Fibroblast of lung (primary cell): ENCODE results near the gene MUC21. TPM values are rescaled to one million over a fixed set of nuclear protein-coding genes. Genes with fewer than 3 reads are reported as not detected.

Source experiments
- DNase-seq, 2 donors: peaks; one replicate each; pipeline versions ENCODE4 v3.0.0 to v3.0.0-alpha.2; 2010; ENCODE audit warnings: low read depth in 2 of 2
- H2AFZ ChIP-seq: 2 replicates; pipeline ENCODE4 v1.5.1; 2012; ENCODE audit warnings: low read length, control low read depth, inconsistent platforms
- H3K27ac ChIP-seq: 2 replicates; pipeline ENCODE4 v1.5.1; 2011; ENCODE audit warnings: low read length, control low read depth; ENCODE audit not compliant: insufficient read depth
- H3K27me3 ChIP-seq: 2 replicates; pipeline ENCODE4 v1.5.1; 2011; ENCODE audit warnings: mild to moderate bottlenecking, low read length; ENCODE audit not compliant: control insufficient read depth, insufficient read depth
- H3K36me3 ChIP-seq: 2 replicates; pipeline ENCODE4 v1.5.1; 2011; ENCODE audit warnings: low read length; ENCODE audit not compliant: control insufficient read depth, insufficient read depth
- H3K4me1 ChIP-seq: 2 replicates; pipeline ENCODE4 v1.5.1; 2011; ENCODE audit warnings: low read length; ENCODE audit not compliant: control insufficient read depth, insufficient read depth; ENCODE audit errors: extremely low read depth
- H3K4me2 ChIP-seq: 2 replicates; pipeline ENCODE4 v1.5.1; 2011; ENCODE audit warnings: low read length, control low read depth; ENCODE audit not compliant: insufficient read depth; ENCODE audit errors: extremely low read depth
- H3K4me3 ChIP-seq, 4 experiments: fragments of 200-600 bp in 1 of 4; sonication (generic) in 1 of 4; replicated peaks in 1 of 4; 2 replicates each; pipeline ENCODE4 v1.5.1; 2011 to 2016; ENCODE audit warnings: low read length in 4 of 4, low read depth in 3 of 4, mild to moderate bottlenecking in 3 of 4, control low read depth in 2 of 4, inconsistent platforms in 1 of 4, mixed read lengths in 1 of 4; ENCODE audit not compliant: insufficient read depth in 1 of 4; ENCODE audit errors: control extremely low read depth in 1 of 4
- H3K79me2 ChIP-seq: 2 replicates; pipeline ENCODE4 v1.5.1; 2012; ENCODE audit warnings: mild to moderate bottlenecking, low read length, inconsistent platforms; ENCODE audit not compliant: control insufficient read depth, insufficient read depth
- H3K9ac ChIP-seq: 2 replicates; pipeline ENCODE4 v1.5.1; 2011; ENCODE audit warnings: mild to moderate bottlenecking, low read length, control low read depth; ENCODE audit not compliant: insufficient read depth
- H3K9me3 ChIP-seq: 2 replicates; pipeline ENCODE4 v1.5.1; 2012; ENCODE audit warnings: low read depth, low read length; ENCODE audit not compliant: control insufficient read depth, insufficient read depth
- H4K20me1 ChIP-seq: 2 replicates; pipeline ENCODE4 v1.5.1; 2011; ENCODE audit warnings: low read length; ENCODE audit not compliant: control insufficient read depth, insufficient read depth; ENCODE audit errors: extremely low read depth
- CTCF ChIP-seq, 2 donors: IDR thresholded peaks in 1 of 2; conservative IDR thresholded peaks in 1 of 2; 1 replicate in 1 of 2; 2 replicates in 1 of 2; pipeline ENCODE4 v1.5.1; 2011 to 2012; ENCODE audit warnings: low read length in 2 of 2, control low read depth in 1 of 2, inconsistent platforms in 1 of 2, low read depth in 1 of 2, mild to moderate bottlenecking in 1 of 2
- EZH2 ChIP-seq: IDR thresholded peaks from 2 replicates; pipeline ENCODE4 v1.5.1; 2012; ENCODE audit warnings: low read length, control low read depth, mild to moderate bottlenecking; ENCODE audit errors: missing control alignments
- polyA plus RNA-seq, 2 donors: library from polyadenylated mRNA; depleted of rRNA in 1 of 2; stranded (reverse) in 1 of 2; unstranded in 1 of 2; fragments of >200 nt; gene quantifications; 2 replicates each; pipeline ENCODE4 v1.2.1, GENCODE V29; 2011 to 2012; ENCODE audit warnings: missing spikeins in 1 of 2
- total RNA-seq: library from RNA; depleted of rRNA; stranded (reverse); fragments of >200 nt; gene quantifications from 2 replicates; pipeline ENCODE4 v1.2.1, GENCODE V29; 2014

MUC21 gene
- total and polyA plus RNA-seq, 2 donors (not counting 1 experiment from before 2014, with no cell fraction given) = not detected

GRCh38 chr6:30979141-30979540 lies 4.4 kb upstream of the MUC21 start:
- no peak overlapping the region for H3K27ac ChIP-seq
- no peaks in the 10 kb centered on the region for H4K20me1 ChIP-seq
- TF ChIP-seq CTCF (conservative IDR thresholded peaks at IDR 0.05 in 1 of 2, IDR thresholded peaks at IDR 0.05 in 1 of 2; ENCODE audit: low read depth in 1 of 2, low read length in 2 of 2) (no peak), EZH2 (no peak)
- no peak overlapping the region for H2AFZ ChIP-seq
- peaks cover 3% of the 10 kb centered on the region for H3K27me3 ChIP-seq
- H3K36me3 ChIP-seq = no peaks in the 10 kb centered on the region
- no peak overlapping the region for H3K4me2 ChIP-seq
- no peak for DNase-seq
- H3K79me2 ChIP-seq = no peaks in the 10 kb centered on the region
- H3K9me3 ChIP-seq = no peaks in the 10 kb centered on the region
- no peak overlapping the region for H3K4me3 ChIP-seq
- peaks cover 6% of the 10 kb centered on the region for H3K4me1 ChIP-seq
- no peak overlapping the region for H3K9ac ChIP-seq

GRCh38 chr6:30979690-30980089 lies 3.8 kb upstream of the MUC21 start:
- Histone ChIP-seq H3K4me2 (no peak overlapping the region), H2AFZ (no peak overlapping the region), H3K4me3 (no peak overlapping the region), H3K9ac (no peak overlapping the region), H3K79me2 (no peaks in the 10 kb centered on the region), H3K9me3 (no peaks in the 10 kb centered on the region), H3K27ac (no peak overlapping the region), H3K36me3 (no peaks in the 10 kb centered on the region), H3K27me3 (peaks cover 3% of the 10 kb centered on the region), H3K4me1 (peaks cover 6% of the 10 kb centered on the region), H4K20me1 (no peaks in the 10 kb centered on the region)
- no peak for DNase-seq
- TF ChIP-seq EZH2 (no peak), CTCF (conservative IDR thresholded peaks at IDR 0.05 in 1 of 2, IDR thresholded peaks at IDR 0.05 in 1 of 2; ENCODE audit: low read depth in 1 of 2, low read length in 2 of 2) (no peak)

GRCh38 chr6:30981942-30982772 lies 1.4 kb upstream of the MUC21 start:
- Histone ChIP-seq H4K20me1 (no peaks in the 10 kb centered on the region), H2AFZ (peak overlapping the region; percentile 89), H3K36me3 (no peaks in the 10 kb centered on the region), H3K4me2 (peak overlapping the region; percentile 83), H3K27ac (no peak overlapping the region), H3K4me3 (peak overlapping the region; percentile 25 to 42 (median 30)), H3K9me3 (no peaks in the 10 kb centered on the region), H3K4me1 (peaks cover 6% of the 10 kb centered on the region), H3K27me3 (peaks cover 3% of the 10 kb centered on the region), H3K9ac (no peak overlapping the region), H3K79me2 (no peaks in the 10 kb centered on the region)
- TF ChIP-seq EZH2 (peak; percentile 14), CTCF (conservative IDR thresholded peaks at IDR 0.05 in 1 of 2, IDR thresholded peaks at IDR 0.05 in 1 of 2; ENCODE audit: low read depth in 1 of 2, low read length in 2 of 2) (peak; percentile 30 to 35)
- peak; percentile 78 to 87 for DNase-seq
